Stomach (tissue), 9 donors: ENCODE results near the gene PLXDC1. TPM values are rescaled to one million over a fixed set of nuclear protein-coding genes. Genes with fewer than 3 reads are reported as not detected.
"Not testable (repeated sequence)": the region's sequence is repeated elsewhere in the genome, so short reads cannot be mapped to it uniquely, and the experiment has no call there.

Experiments
- DNase-seq, 2 donors: peaks; one replicate each; pipeline versions ENCODE4 v3.0.0 to v3.0.0-alpha.2; 2013 to 2019
- H3K27ac ChIP-seq, 5 donors: fragments of 200-600 bp in 4 of 5; sonication (generic) in 4 of 5; one replicate each; pipeline ENCODE4 v1.5.1; 2013 to 2019; ENCODE audit warnings: mild to moderate bottlenecking in 1 of 5, moderate library complexity in 1 of 5
- H3K27me3 ChIP-seq, 3 donors: fragments of 200-600 bp; sonication (generic); one replicate each; pipeline ENCODE4 v1.5.1; 2017 to 2019; ENCODE audit warnings: mixed run types in 1 of 3
- H3K36me3 ChIP-seq, 4 donors: fragments of 200-600 bp; sonication (generic); 1 replicate in 3 of 4; 2 replicates in 1 of 4; pipeline ENCODE4 v1.5.1; 2016 to 2019
- H3K4me1 ChIP-seq, 4 donors: fragments of 200-600 bp; sonication (generic); one replicate each; pipeline ENCODE4 v1.5.1; 2016 to 2019
- H3K4me3 ChIP-seq, 4 donors: fragments of 200-600 bp; sonication (generic) in 3 of 4; one replicate each; pipeline ENCODE4 v1.5.1; 2016 to 2019; ENCODE audit warnings: mild to moderate bottlenecking in 1 of 4
- H3K9me3 ChIP-seq, 4 donors: fragments of 200-600 bp; sonication (generic); one replicate each; pipeline ENCODE4 v1.5.1; 2016 to 2019
- CTCF ChIP-seq, 7 experiments: fragments of 450-650 bp in 4 of 7; fragments of 200-600 bp in 3 of 7; sonication (generic) in 3 of 7; IDR thresholded peaks; one replicate each; pipeline ENCODE4 v1.5.1; 2016 to 2019; ENCODE audit warnings: antibody characterized with exemption in 7 of 7, control low read depth in 2 of 7, mild to moderate bottlenecking in 1 of 7
- EP300 ChIP-seq: sonication (generic); formaldehyde crosslinking; IDR thresholded peaks from one replicate; pipeline ENCODE4 v1.6.1; 2017; ENCODE audit warnings: antibody characterized with exemption
- POLR2A ChIP-seq, 4 donors: fragments of 450-650 bp; IDR thresholded peaks; one replicate each; pipeline ENCODE4 v1.6.1; 2016; ENCODE audit warnings: antibody characterized with exemption in 4 of 4, control low read depth in 2 of 4, mild to moderate bottlenecking in 1 of 4, moderate library complexity in 1 of 4
- POLR2AphosphoS5 ChIP-seq, 3 donors: sonication (generic); formaldehyde crosslinking; IDR thresholded peaks; one replicate each; pipeline ENCODE4 v1.6.1; 2016; ENCODE audit warnings: antibody characterized with exemption in 3 of 3
- WGBS, 5 donors: extraction: QIAGEN DNeasy Blood & Tissue Kit in 3 of 5; methylation state at CpG; one replicate each; pipeline versions ENCODE4 v1.1.5 to v1.1.7; 2013 to 2018; 5-methylcytosine and 5-hydroxymethylcytosine counted together
- intact Hi-C: fragments of 100-400 bp; cut with DNase I; formaldehyde crosslinking; loops from one replicate; pipeline ENCODE4 v1.15.1; 2023; ENCODE audit warnings: low total_unique reads
- polyA plus RNA-seq, 3 donors: library from polyadenylated mRNA; stranded (reverse); fragments of 200-250 nt; gene quantifications; one replicate each; pipeline ENCODE4 v1.2.3, GENCODE V29; 2013
- total RNA-seq, 5 donors: library from RNA; depleted of rRNA; stranded (reverse); fragments of >200 nt; gene quantifications; one replicate each; pipeline versions ENCODE4 v1.1.0 to v1.2.3, GENCODE V29; 2014 to 2016
- donor health status: healthy with polysubstance abuse.
- donor health status: Bipolar disorder and iron deficiency.
- donor health status: healthy.

Gene PLXDC1
- total and polyA plus RNA-seq, 8 donors: 0.58 to 77.2 (median 4.4) TPM

GRCh38 chr17:39130205-39130604 lies 21.2 kb downstream of the PLXDC1 start:
- intact Hi-C loops: no loop called here
- TF ChIP-seq CTCF (IDR thresholded peaks at IDR 0.05) (no peak), POLR2AphosphoS5 (IDR thresholded peaks at IDR 0.05) (no peak), EP300 (no peak), POLR2A (IDR thresholded peaks at IDR 0.05) (no peak)
- no peak overlapping the region for H3K27ac ChIP-seq
- H3K4me1 ChIP-seq: no peaks in the 10 kb centered on the region
- no peak for DNase-seq
- no peaks in the 10 kb centered on the region for H3K27me3 ChIP-seq
- H3K4me3 ChIP-seq: no peak overlapping the region
- H3K9me3 ChIP-seq: no peaks in the 10 kb centered on the region
- H3K36me3 ChIP-seq: no peaks in the 10 kb centered on the region
- WGBS, 5 donors: 81 to 90% (median 86%) methylated on average over 3 of the region's 3 CpGs

GRCh38 chr17:39129544-39129943 lies 21.9 kb downstream of the PLXDC1 start:
- H3K27me3 ChIP-seq, H3K36me3 ChIP-seq, DNase-seq, intact Hi-C loops, H3K27ac ChIP-seq, H3K4me1 ChIP-seq, H3K9me3 ChIP-seq, H3K4me3 ChIP-seq: not testable (repeated sequence)
- 75 to 95% (median 84%) methylated on average over 6 of the region's 6 CpGs for WGBS, 5 donors

- Histone ChIP-seq H3K27me3 (no peaks in the 10 kb centered on the region), H3K27ac (no peak overlapping the region), H3K4me1 (no peaks in the 10 kb centered on the region), H3K9me3 (no peaks in the 10 kb centered on the region), H3K36me3 (no peaks in the 10 kb centered on the region), H3K4me3 (no peak overlapping the region)
- TF ChIP-seq EP300 (no peak), POLR2AphosphoS5 (IDR thresholded peaks at IDR 0.05) (no peak), POLR2A (IDR thresholded peaks at IDR 0.05) (no peak), CTCF (IDR thresholded peaks at IDR 0.05) (no peak)
- WGBS, 5 donors: 59 to 75% (median 69%) methylated on average over 6 of the region's 6 CpGs
- intact Hi-C loops: no loop called here
- peak in 1 of 2 donors; percentile 52 for DNase-seq
Observed at GRCh38 chr17:39126436-39126835, 25.0 kb downstream of the PLXDC1 start.

- H3K4me1 ChIP-seq: no peaks in the 10 kb centered on the region
- no peaks in the 10 kb centered on the region for H3K9me3 ChIP-seq
- no peak for DNase-seq
- no peaks in the 10 kb centered on the region for H3K36me3 ChIP-seq
- intact Hi-C loops: no loop called here
- H3K27ac ChIP-seq: no peak overlapping the region
- H3K4me3 ChIP-seq: no peak overlapping the region
- 90 to 98% (median 92%) methylated on average over 2 of the region's 2 CpGs for WGBS, 5 donors
- TF ChIP-seq POLR2AphosphoS5 (IDR thresholded peaks at IDR 0.05): no peak
- TF ChIP-seq EP300: no peak
- no peak for TF ChIP-seq CTCF (IDR thresholded peaks at IDR 0.05)
- TF ChIP-seq POLR2A (IDR thresholded peaks at IDR 0.05): no peak
- H3K27me3 ChIP-seq: no peaks in the 10 kb centered on the region
Observed at GRCh38 chr17:39125143-39125875, 26.1 kb downstream of the PLXDC1 start.

GRCh38 chr17:39123627-39124026 lies 27.8 kb downstream of the PLXDC1 start:
- TF ChIP-seq POLR2AphosphoS5 (IDR thresholded peaks at IDR 0.05) (no peak), POLR2A (IDR thresholded peaks at IDR 0.05) (no peak), CTCF (IDR thresholded peaks at IDR 0.05) (no peak), EP300 (no peak)
- H3K27me3 ChIP-seq: no peaks in the 10 kb centered on the region
- H3K36me3 ChIP-seq: no peaks in the 10 kb centered on the region
- intact Hi-C loops: no loop called here
- no peaks in the 10 kb centered on the region for H3K4me1 ChIP-seq
- DNase-seq: no peak
- H3K27ac ChIP-seq: no peak overlapping the region
- 77 to 83% (median 79%) methylated on average over 8 to 9 of the region's 9 CpGs for WGBS, 5 donors
- H3K9me3 ChIP-seq: no peaks in the 10 kb centered on the region
- no peak overlapping the region for H3K4me3 ChIP-seq
